Fibroblast of villous mesenchyme (primary cell): Measurements from ENCODE around the gene LAMA5. TPM values are rescaled to one million over a fixed set of nuclear protein-coding genes. Genes with fewer than 3 reads are reported as not detected.

Source experiments
- DNase-seq: peaks from one replicate; pipeline ENCODE4 v3.0.0-alpha.2; 2010; ENCODE audit warnings: low read depth
- H3K4me3 ChIP-seq: 2 replicates; pipeline ENCODE4 v1.5.1; 2011; ENCODE audit warnings: low read depth, mild to moderate bottlenecking, low read length
- total RNA-seq: library from RNA; depleted of rRNA; stranded (reverse); fragments of >200 nt; gene quantifications from 2 replicates; pipeline ENCODE4 v1.2.3, GENCODE V29; 2012
- TF ChIP-seq, protein P1 (sequence below): IDR thresholded peaks from 2 replicates; pipeline ENCODE4 v1.5.1; 2012; ENCODE audit warnings: low read depth, mild to moderate bottlenecking, low read length; ENCODE audit not compliant: insufficient read depth

The LAMA5 gene
- total RNA-seq, 1 donor, result 55.3 TPM

DNA sequence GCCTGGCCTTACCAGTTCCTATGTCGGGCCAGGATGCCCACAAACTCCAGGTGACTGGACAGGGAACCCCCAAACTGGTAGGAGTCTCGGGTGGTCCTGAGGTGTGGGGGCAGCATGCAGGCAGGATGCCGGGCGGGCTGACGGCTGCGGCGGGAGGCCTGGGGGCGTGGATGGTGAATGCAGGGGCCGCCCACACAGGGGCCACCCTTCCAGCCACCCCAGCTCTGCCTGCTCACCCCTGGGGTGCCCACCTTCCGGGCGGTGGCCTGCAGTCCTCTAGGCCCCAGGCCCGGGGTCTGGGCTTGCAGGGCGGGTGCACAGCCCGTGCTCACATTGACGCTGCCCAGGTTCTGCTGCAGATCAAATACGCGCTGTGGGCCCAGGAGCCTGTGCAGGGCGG lies 56.0 kb downstream of the LAMA5 start:
- TF ChIP-seq, protein P1, sequence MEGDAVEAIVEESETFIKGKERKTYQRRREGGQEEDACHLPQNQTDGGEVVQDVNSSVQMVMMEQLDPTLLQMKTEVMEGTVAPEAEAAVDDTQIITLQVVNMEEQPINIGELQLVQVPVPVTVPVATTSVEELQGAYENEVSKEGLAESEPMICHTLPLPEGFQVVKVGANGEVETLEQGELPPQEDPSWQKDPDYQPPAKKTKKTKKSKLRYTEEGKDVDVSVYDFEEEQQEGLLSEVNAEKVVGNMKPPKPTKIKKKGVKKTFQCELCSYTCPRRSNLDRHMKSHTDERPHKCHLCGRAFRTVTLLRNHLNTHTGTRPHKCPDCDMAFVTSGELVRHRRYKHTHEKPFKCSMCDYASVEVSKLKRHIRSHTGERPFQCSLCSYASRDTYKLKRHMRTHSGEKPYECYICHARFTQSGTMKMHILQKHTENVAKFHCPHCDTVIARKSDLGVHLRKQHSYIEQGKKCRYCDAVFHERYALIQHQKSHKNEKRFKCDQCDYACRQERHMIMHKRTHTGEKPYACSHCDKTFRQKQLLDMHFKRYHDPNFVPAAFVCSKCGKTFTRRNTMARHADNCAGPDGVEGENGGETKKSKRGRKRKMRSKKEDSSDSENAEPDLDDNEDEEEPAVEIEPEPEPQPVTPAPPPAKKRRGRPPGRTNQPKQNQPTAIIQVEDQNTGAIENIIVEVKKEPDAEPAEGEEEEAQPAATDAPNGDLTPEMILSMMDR, result no peak
- H3K4me3 ChIP-seq, result no peak overlapping the region
- DNase-seq, result no peak

DNA sequence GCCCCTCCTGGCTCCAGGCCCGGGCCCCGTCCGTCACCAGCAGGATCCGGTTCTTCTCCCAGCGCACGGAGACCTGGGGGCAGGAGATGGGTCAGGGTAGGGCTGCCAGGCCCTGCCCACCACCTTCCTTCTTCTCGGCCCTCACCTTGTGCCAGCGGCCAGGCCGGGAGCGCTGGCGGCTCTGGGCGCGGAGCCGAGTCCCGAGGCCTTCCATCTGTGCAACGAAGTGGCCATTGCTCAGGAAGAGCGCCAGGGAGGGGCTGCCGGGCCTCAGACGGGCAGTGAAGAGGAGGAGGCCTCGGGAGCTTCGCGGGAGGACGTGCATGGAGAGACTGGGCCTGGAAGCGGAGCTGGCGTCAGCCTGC lies 56.4 kb downstream of the LAMA5 start:
- H3K4me3 ChIP-seq, result no peak overlapping the region
- TF ChIP-seq, protein P1, result no peak
- DNase-seq, result no peak

DNA sequence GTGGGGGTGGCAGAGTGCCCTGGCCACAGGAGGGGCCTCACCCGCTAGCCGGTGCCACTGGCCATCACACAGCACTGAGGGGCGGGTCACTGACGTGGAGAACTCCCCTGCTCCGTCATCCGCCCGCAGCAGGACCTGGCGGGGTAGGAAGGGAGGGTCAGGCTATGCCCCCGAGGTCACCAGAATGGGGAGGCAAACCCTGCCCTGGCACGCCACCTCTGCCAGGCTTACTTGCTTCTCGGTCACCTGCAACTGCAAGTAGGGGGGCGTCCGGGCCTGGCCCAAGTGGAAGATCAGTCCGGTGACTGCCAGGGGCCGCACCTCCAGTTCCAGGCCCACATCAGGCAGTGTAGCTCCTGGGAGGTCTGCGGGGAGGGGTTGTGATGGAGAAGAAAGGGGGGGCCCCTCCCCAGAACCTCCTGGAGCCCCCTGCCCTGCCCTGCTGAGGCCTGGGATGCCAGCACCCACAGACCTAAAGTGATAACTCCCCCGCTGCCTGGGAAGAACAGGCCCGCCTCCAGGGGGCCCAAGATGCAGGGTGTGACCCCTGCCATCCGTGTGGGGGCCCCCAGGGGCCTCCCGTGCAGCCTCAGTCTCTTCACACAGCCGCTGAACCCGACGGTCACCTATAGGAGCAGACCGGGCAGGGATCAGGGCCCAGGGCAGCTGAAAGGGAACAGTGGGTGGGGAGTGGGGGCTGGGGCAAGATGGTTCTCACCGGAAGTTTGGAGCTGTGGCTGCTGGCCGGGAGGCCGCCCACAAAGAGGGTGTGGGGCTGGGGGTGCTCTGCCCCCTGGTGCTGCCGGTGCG lies 57.0 kb downstream of the LAMA5 start:
- TF ChIP-seq, protein P1, result no peak
- DNase-seq, result no peak

DNA sequence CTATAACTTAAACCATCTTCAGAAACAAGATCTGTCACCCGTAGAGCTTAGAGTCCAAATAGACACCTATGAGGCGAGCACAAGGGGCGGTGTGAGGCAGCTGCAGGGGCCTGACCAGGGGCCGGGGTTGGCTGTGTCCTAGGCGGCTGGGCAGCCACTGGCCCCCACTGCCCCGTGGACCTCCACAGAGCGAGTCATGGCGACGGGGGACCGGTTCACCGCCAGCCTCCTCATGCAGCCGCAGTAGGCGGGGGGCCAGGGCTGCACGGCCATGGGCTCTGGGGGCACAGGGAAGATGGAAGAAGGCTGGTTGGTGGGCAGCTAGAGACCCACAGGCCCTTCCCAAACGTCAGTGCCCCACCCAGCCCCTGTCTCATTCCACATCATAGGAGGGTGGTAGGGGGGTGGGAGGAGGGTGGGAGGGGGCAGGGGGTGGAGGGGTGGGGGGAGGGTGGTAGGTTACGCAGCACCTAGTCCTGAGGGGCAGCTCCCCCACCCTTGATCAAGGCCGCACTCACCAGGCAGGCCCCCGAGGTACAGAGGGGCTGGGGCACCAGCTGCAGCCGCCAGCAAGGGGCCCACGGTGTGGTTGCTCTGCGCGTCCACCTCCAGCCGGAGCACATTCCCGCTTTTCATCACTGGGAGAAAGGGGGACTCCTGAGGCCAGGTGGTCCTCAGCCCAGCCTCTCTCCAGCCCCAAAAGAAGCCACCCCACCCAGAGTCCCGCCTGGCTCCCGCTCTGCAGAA lies 57.7 kb downstream of the LAMA5 start:
- H3K4me3 ChIP-seq, result no peak overlapping the region
- DNase-seq, result no peak
- TF ChIP-seq, protein P1, result no peak

More for the DNA sequence above, 57.0 kb downstream of the LAMA5 start:
- H3K4me3 ChIP-seq, result no peak overlapping the region

DNA sequence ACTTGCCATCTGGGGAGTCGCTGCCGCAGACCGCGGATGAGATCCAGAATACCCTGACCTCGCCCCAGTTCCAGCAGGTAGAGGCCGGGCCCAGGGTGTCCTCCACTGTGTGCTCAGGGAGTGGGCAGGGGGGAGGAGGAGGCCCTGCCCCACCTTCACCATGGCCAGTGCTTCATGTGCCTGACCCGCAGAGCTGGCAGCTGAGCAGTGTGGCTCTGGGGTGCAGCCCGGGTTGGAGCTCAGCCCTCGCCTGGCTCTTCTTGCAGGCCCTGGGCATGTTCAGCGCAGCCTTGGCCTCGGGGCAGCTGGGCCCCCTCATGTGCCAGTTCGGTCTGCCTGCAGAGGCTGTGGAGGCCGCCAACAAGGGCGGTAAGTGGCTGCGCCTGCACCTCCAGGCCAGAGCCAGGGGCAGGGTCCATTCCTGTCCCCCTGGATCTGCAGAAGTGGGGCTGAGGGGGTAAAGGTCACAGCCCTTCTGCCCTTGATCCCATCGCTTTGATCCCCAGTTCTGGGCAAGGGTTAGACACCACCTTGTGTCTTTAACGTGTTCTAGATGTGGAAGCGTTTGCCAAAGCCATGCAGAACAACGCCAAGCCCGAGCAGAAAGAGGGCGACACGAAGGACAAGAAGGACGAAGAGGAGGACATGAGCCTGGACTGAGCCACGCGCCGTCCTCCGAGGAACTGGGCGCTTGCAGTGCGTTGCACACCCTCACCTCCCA lies 58.9 kb downstream of the LAMA5 start:
- DNase-seq, result no peak
- TF ChIP-seq, protein P1, result no peak
- H3K4me3 ChIP-seq, result no peak overlapping the region

DNA sequence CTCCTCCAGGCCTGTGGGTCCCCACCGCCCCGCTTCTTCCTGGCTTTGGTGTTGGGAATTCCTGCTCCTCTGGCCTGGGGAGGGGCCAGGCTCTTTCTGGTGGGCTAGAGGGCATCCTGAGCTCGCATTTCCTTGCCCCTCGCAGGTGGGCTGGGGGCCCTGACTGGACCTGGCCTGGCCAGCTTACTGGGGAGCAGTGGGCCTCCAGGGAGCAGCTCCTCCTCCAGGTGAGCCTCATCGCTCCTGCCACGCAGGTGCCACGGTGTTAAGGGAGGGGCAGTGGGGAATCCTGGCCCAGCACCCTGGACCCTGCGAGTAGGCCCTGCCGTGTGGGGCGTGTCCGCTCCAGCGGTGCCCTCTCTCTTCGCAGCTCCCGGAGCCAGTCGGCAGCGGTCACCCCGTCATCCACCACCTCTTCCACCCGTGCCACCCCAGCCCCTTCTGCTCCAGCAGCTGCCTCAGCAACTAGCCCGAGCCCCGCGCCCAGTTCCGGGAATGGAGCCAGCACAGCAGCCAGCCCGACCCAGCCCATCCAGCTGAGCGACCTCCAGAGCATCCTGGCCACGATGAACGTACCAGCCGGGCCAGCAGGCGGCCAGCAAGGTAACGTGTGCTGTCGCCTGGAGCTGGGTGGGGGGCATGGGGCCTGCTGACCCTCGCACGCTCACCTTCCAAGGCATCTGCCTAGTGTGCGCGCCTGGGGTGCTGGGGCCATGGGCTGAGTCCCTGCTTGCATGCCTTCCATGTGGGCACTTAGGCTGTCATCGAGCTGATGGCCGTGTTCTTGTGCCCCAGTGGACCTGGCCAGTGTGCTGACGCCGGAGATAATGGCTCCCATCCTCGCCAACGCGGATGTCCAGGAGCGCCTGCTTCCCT lies 59.6 kb downstream of the LAMA5 start:
- DNase-seq, result no peak
- TF ChIP-seq, protein P1, result no peak
- H3K4me3 ChIP-seq, result no peak overlapping the region
